T-helper 22 cell (primary cell): ENCODE results near the gene ZKSCAN8.

ENCODE experiments used
- DNase-seq: peaks from one replicate; pipeline ENCODE4 v3.0.0-alpha.2; 2020; ENCODE audit warnings: low read depth

The ZKSCAN8 gene

GRCh38 chr6:28139860-28140543 lies 1.7 kb upstream of the ZKSCAN8 start:
- no peak for DNase-seq

- DNase-seq = no peak
Observed at GRCh38 chr6:28140616-28141015, 1.1 kb upstream of the ZKSCAN8 start.

GRCh38 chr6:28142446-28142845 lies 763 bp downstream of the ZKSCAN8 start:
- DNase-seq = no peak

- no peak for DNase-seq
Observed at GRCh38 chr6:28145231-28145630, 3.5 kb downstream of the ZKSCAN8 start.

- no peak for DNase-seq
Observed at GRCh38 chr6:28152531-28152930, 10.8 kb downstream of the ZKSCAN8 start.

- DNase-seq = no peak
Observed at GRCh38 chr6:28153546-28153945, 11.9 kb downstream of the ZKSCAN8 start.

- no peak for DNase-seq
Observed at GRCh38 chr6:28154357-28154756, 12.7 kb downstream of the ZKSCAN8 start.

GRCh38 chr6:28158318-28158717 lies 16.6 kb downstream of the ZKSCAN8 start:
- DNase-seq = no peak

GRCh38 chr6:28159029-28159607 lies 17.4 kb downstream of the ZKSCAN8 start:
- no peak for DNase-seq

- no peak for DNase-seq
Observed at GRCh38 chr6:28160233-28160632, 18.6 kb downstream of the ZKSCAN8 start.

GRCh38 chr6:28161410-28162079 lies 19.9 kb downstream of the ZKSCAN8 start:
- peak; percentile 61 for DNase-seq

- DNase-seq = no peak
Observed at GRCh38 chr6:28165563-28165962, 23.9 kb downstream of the ZKSCAN8 start.

GRCh38 chr6:28167068-28167467 lies 25.4 kb downstream of the ZKSCAN8 start:
- DNase-seq = no peak

GRCh38 chr6:28167926-28168325 lies 26.2 kb downstream of the ZKSCAN8 start:
- no peak for DNase-seq

GRCh38 chr6:28171271-28171670 lies 29.6 kb downstream of the ZKSCAN8 start:
- DNase-seq = no peak

GRCh38 chr6:28172006-28172405 lies 30.3 kb downstream of the ZKSCAN8 start:
- DNase-seq = no peak

GRCh38 chr6:28176373-28176772 lies 34.7 kb downstream of the ZKSCAN8 start:
- no peak for DNase-seq

- DNase-seq = no peak
Observed at GRCh38 chr6:28182255-28182654, 40.6 kb downstream of the ZKSCAN8 start.

GRCh38 chr6:28188111-28188979 lies 46.7 kb downstream of the ZKSCAN8 start:
- DNase-seq = no peak

GRCh38 chr6:28200020-28200419 lies 58.3 kb downstream of the ZKSCAN8 start:
- no peak for DNase-seq

GRCh38 chr6:28203201-28203600 lies 61.5 kb downstream of the ZKSCAN8 start:
- DNase-seq = no peak

GRCh38 chr6:28205879-28206278 lies 64.2 kb downstream of the ZKSCAN8 start:
- DNase-seq = no peak

GRCh38 chr6:28206527-28206926 lies 64.8 kb downstream of the ZKSCAN8 start:
- no peak for DNase-seq
